ENCODE measurements around the gene NOXRED1.

DNA sequence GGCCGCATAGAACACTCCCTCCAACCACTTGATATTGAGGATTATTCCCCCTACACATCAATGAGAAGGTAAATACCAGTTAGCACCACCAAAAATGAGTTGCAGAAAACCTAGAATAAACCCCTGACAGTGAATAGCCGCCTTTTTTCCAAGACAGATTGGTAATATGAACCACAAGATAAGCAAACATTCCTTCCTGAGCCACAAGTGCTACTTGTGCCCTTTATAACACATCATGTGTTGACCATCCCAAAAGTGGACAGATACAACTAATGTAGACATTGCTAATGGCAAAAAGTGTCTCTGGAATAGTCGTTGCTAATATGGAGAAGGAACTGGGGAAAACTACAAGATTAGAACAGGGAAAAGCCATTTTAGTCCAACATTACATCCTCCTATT lies 17.2 kb downstream of the NOXRED1 start:
- TF ChIP-seq, protein P1, sequence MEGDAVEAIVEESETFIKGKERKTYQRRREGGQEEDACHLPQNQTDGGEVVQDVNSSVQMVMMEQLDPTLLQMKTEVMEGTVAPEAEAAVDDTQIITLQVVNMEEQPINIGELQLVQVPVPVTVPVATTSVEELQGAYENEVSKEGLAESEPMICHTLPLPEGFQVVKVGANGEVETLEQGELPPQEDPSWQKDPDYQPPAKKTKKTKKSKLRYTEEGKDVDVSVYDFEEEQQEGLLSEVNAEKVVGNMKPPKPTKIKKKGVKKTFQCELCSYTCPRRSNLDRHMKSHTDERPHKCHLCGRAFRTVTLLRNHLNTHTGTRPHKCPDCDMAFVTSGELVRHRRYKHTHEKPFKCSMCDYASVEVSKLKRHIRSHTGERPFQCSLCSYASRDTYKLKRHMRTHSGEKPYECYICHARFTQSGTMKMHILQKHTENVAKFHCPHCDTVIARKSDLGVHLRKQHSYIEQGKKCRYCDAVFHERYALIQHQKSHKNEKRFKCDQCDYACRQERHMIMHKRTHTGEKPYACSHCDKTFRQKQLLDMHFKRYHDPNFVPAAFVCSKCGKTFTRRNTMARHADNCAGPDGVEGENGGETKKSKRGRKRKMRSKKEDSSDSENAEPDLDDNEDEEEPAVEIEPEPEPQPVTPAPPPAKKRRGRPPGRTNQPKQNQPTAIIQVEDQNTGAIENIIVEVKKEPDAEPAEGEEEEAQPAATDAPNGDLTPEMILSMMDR (IDR thresholded peaks at IDR 0.05; ENCODE audit: insufficient read depth, low read depth, low read length), result no peak
- no peak for TF ChIP-seq EZH2 (IDR thresholded peaks at IDR 0.05; ENCODE audit: insufficient read depth, low read length)
